Measurements from ENCODE around the gene LAP3.

GRCh38 chr4:17546222-17546621 lies 30.8 kb upstream of the LAP3 start:
- no peak for TF ChIP-seq CTCF (IDR thresholded peaks at IDR 0.05)
- no peak for TF ChIP-seq POLR2A (IDR thresholded peaks at IDR 0.05)
- TF ChIP-seq POLR2AphosphoS5 (IDR thresholded peaks at IDR 0.05) = no peak
- no peak for TF ChIP-seq EP300 (IDR thresholded peaks at IDR 0.05)

All from upper lobe of left lung (tissue), 4 donors.